K562 (cell line): ENCODE measurements around the gene S100A3. TPM values are rescaled to one million over a fixed set of nuclear protein-coding genes. Genes with fewer than 3 reads are reported as not detected.

Source experiments
- BACH1 ChIP-seq: fragments of 200-800 bp; sonication (Bioruptor generic); IDR thresholded peaks from 2 replicates; pipeline ENCODE4 v1.6.1; 2016; ENCODE audit warnings: missing genetic modification characterization, missing compliant biosample characterization
- BRD9 ChIP-seq: fragments of 450-650 bp; IDR thresholded peaks from 2 replicates; pipeline ENCODE4 v1.6.1; 2018; ENCODE audit warnings: low read depth; ENCODE audit not compliant: partially characterized antibody
- CEBPB ChIP-seq: fragments of 450-650 bp; IDR thresholded peaks from 2 replicates; pipeline ENCODE4 v1.6.1; 2016; ENCODE audit warnings: missing genetic modification characterization, missing compliant biosample characterization
- E4F1 ChIP-seq: fragments of 250-450 bp; sonication (Bioruptor Pico); IDR thresholded peaks from 2 replicates; pipeline ENCODE4 v1.5.0; 2021; ENCODE audit warnings: mild to moderate bottlenecking, borderline replicate concordance
- HMG20B ChIP-seq: fragments of 250-450 bp; sonication (Bioruptor Pico); IDR thresholded peaks from 2 replicates; pipeline ENCODE4 v1.5.0; 2021; ENCODE audit warnings: mild to moderate bottlenecking
- HNRNPUL1 ChIP-seq: fragments of 200-400 bp; formaldehyde crosslinking; IDR thresholded peaks from 2 replicates; pipeline ENCODE4 v1.6.1; 2017; ENCODE audit warnings: low read length
- JUNB ChIP-seq: fragments of 450-650 bp; formaldehyde crosslinking; conservative IDR thresholded peaks from 2 replicates; pipeline ENCODE4 v1.4.0; 2020; ENCODE audit warnings: mild to moderate bottlenecking
- MEF2D ChIP-seq: conservative IDR thresholded peaks from 2 replicates; pipeline ENCODE4 v1.6.1; 2016; ENCODE audit warnings: low read depth, missing genetic modification characterization, missing compliant biosample characterization
- MTF1 ChIP-seq: fragments of 250-450 bp; sonication (Bioruptor Pico); IDR thresholded peaks from 2 replicates; pipeline ENCODE4 v1.9.0; 2021; ENCODE audit warnings: moderate library complexity, mild to moderate bottlenecking, inconsistent platforms, borderline replicate concordance
- POLR2G ChIP-seq: fragments of 200-400 bp; formaldehyde crosslinking; IDR thresholded peaks from 2 replicates; pipeline ENCODE4 v1.6.1; 2017; ENCODE audit warnings: low read depth, mild to moderate bottlenecking, antibody characterized with exemption, low read length, moderate library complexity
- RBM39 ChIP-seq: fragments of 200-400 bp; formaldehyde crosslinking; optimal IDR thresholded peaks from 2 replicates; pipeline ENCODE3; 2018; ENCODE audit warnings: low read depth, low read length
- YBX1 ChIP-seq: fragments of 450-650 bp; IDR thresholded peaks from 2 replicates; pipeline ENCODE4 v1.7.1; 2016; ENCODE audit warnings: mild to moderate bottlenecking
- ZBTB33 ChIP-seq: sonication (generic); formaldehyde crosslinking; IDR thresholded peaks from 2 replicates; pipeline ENCODE4 v1.8.1; 2023; ENCODE audit warnings: mild to moderate bottlenecking, missing genetic modification reagents
- ZFPM2 ChIP-seq: fragments of 250-450 bp; sonication (Bioruptor Pico); IDR thresholded peaks from 2 replicates; pipeline ENCODE4 v1.5.1; 2022; ENCODE audit warnings: mild to moderate bottlenecking
- ZNF311 ChIP-seq: fragments of 250-450 bp; sonication (Bioruptor Pico); IDR thresholded peaks from 2 replicates; pipeline ENCODE4 v1.4.0; 2020; ENCODE audit warnings: mild to moderate bottlenecking, moderate library complexity
- ZNF354B ChIP-seq: fragments of 250-450 bp; sonication (Bioruptor Pico); IDR thresholded peaks from 2 replicates; pipeline ENCODE4 v1.4.0; 2020
- ZNF561 ChIP-seq: fragments of 450-650 bp; formaldehyde crosslinking; conservative IDR thresholded peaks from 2 replicates; pipeline ENCODE4 v1.4.0; 2020; ENCODE audit warnings: mild to moderate bottlenecking, moderate library complexity
- ZNF778 ChIP-seq: fragments of 450-650 bp; formaldehyde crosslinking; IDR thresholded peaks from 2 replicates; pipeline ENCODE4 v1.4.0; 2020; ENCODE audit warnings: mild to moderate bottlenecking, moderate library complexity
- ZSCAN32 ChIP-seq: fragments of 450-650 bp; formaldehyde crosslinking; IDR thresholded peaks from 2 replicates; pipeline ENCODE4 v1.4.0; 2020; ENCODE audit warnings: mild to moderate bottlenecking, moderate library complexity
- polyA plus RNA-seq, 8 experiments: library from polyadenylated mRNA; depleted of rRNA in 4 of 8; stranded (reverse) in 5 of 8; unstranded in 3 of 8; fragments of >200 nt; fragmentation: Nextera tagmentation in 2 of 8; fragmentation: Illumina TruSeq in 1 of 8; extraction: Ambion mirVana in 2 of 8; extraction: Trizol in 1 of 8; gene quantifications; 2 replicates each; pipeline versions ENCODE4 v1.2.1 to v1.2.3, GENCODE V29; 2011 to 2014; ENCODE audit warnings: inconsistent platforms in 1 of 8, missing spikeins in 1 of 8
- total RNA-seq, 7 experiments: library from RNA; depleted of rRNA in 6 of 7; stranded (reverse); fragments of >200 nt in 6 of 7; fragmentation: Illumina TruSeq in 2 of 7; extraction: Trizol in 2 of 7; gene quantifications; 2 replicates each; pipeline versions ENCODE4 v1.2.1 to v1.2.3, GENCODE V29; 2011 to 2021; ENCODE audit warnings: low replicate concordance in 1 of 7
- TF ChIP-seq, protein P1 (sequence below): fragments of 200-400 bp; formaldehyde crosslinking; IDR thresholded peaks from 2 replicates; pipeline ENCODE4 v1.6.1; 2017; ENCODE audit warnings: mild to moderate bottlenecking, low read depth, low read length, moderate library complexity
- TF ChIP-seq, protein P2 (sequence below), 2 experiments: IDR thresholded peaks; 2 replicates each; pipeline ENCODE4 v1.6.1; 2011; ENCODE audit warnings: borderline replicate concordance in 1 of 2, control low read depth in 1 of 2, low read depth in 1 of 2, low read length in 1 of 2, mild to moderate bottlenecking in 1 of 2, mixed read lengths in 1 of 2, moderate library complexity in 1 of 2; ENCODE audit not compliant: insufficient read depth in 1 of 2, insufficient read length in 1 of 2, poor library complexity in 1 of 2, severe bottlenecking in 1 of 2; ENCODE audit errors: extremely low read depth in 1 of 2

Gene S100A3
- total and polyA plus RNA-seq, 9 of the 15 experiments (the other 6 are each of a cell fraction or from before 2014, with no cell fraction given): 0.08 to 1.7 (median 0.18) TPM; not detected in 4

GRCh38 chr1:153568367-153569099 lies 19.5 kb upstream of the S100A3 start (continued):
- TF ChIP-seq ZFPM2 (CRISPR knock-in tag) (no peak), ZNF778 (CRISPR knock-in tag) (no peak), BRD9 (peak; percentile 59), BACH1 (tag) (no peak), JUNB (CRISPR knock-in tag) (no peak), RBM39 (no peak), MTF1 (no peak), HNRNPUL1 (no peak), MEF2D (tag) (no peak), ZBTB33 (CRISPR knock-in tag) (peak; percentile 55; the same call in 1 of the 2 replicates), E4F1 (no peak), ZNF354B (CRISPR knock-in tag) (no peak), ZSCAN32 (CRISPR knock-in tag) (no peak), YBX1 (no peak), POLR2G (peak; percentile 48; the same call in 1 of the 2 replicates), ZNF311 (CRISPR knock-in tag) (no peak), ZNF561 (no peak), HMG20B (CRISPR knock-in tag) (no peak), CEBPB (no peak)
- TF ChIP-seq, protein P1, sequence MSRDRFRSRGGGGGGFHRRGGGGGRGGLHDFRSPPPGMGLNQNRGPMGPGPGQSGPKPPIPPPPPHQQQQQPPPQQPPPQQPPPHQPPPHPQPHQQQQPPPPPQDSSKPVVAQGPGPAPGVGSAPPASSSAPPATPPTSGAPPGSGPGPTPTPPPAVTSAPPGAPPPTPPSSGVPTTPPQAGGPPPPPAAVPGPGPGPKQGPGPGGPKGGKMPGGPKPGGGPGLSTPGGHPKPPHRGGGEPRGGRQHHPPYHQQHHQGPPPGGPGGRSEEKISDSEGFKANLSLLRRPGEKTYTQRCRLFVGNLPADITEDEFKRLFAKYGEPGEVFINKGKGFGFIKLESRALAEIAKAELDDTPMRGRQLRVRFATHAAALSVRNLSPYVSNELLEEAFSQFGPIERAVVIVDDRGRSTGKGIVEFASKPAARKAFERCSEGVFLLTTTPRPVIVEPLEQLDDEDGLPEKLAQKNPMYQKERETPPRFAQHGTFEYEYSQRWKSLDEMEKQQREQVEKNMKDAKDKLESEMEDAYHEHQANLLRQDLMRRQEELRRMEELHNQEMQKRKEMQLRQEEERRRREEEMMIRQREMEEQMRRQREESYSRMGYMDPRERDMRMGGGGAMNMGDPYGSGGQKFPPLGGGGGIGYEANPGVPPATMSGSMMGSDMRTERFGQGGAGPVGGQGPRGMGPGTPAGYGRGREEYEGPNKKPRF: no peak
- TF ChIP-seq, protein P2, sequence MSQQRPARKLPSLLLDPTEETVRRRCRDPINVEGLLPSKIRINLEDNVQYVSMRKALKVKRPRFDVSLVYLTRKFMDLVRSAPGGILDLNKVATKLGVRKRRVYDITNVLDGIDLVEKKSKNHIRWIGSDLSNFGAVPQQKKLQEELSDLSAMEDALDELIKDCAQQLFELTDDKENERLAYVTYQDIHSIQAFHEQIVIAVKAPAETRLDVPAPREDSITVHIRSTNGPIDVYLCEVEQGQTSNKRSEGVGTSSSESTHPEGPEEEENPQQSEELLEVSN (IDR thresholded peaks at IDR 0.05; ENCODE audit: borderline replicate concordance in 1 of 2, extremely low read depth in 1 of 2, insufficient read depth in 1 of 2, insufficient read length in 1 of 2, low read depth in 1 of 2, low read length in 1 of 2, poor library complexity in 1 of 2, severe bottlenecking in 1 of 2): no peak
